OCI-LY3 (cell line): ENCODE measurements around the gene CFAP77.

Experiments
- H2AFZ ChIP-seq: fragments of 200-600, 300-600 bp; shearing (Covaris generic); 2 replicates; pipeline ENCODE4 v1.6.0; 2014; ENCODE audit warnings: antibody characterized with exemption, low read depth, low read length
- H3K27ac ChIP-seq: fragments of 200-600, 300-600 bp; sonication (generic); 2 replicates; pipeline ENCODE4 v1.5.1; 2014; ENCODE audit warnings: mild to moderate bottlenecking, low read length, moderate library complexity, mixed read lengths
- H3K27me3 ChIP-seq: fragments of 200-600, 300-600 bp; sonication (generic); 2 replicates; pipeline ENCODE4 v1.6.1; 2014; ENCODE audit warnings: low read depth, low read length, mixed read lengths
- H3K36me3 ChIP-seq: fragments of 200-600, 300-600 bp; sonication (generic); replicated peaks from 2 replicates; pipeline ENCODE3; 2014; ENCODE audit warnings: low read depth, low read length, mixed read lengths
- H3K4me1 ChIP-seq: fragments of 300-600, 200-600 bp; sonication (generic); 2 replicates; pipeline ENCODE4 v1.6.1; 2014; ENCODE audit warnings: low read length, mixed read lengths
- H3K4me2 ChIP-seq: fragments of 200-600, 300-600 bp; sonication (generic); 2 replicates; pipeline ENCODE4 v1.6.1; 2014; ENCODE audit warnings: low read length, mixed read lengths
- H3K4me3 ChIP-seq: fragments of 300-600, 200-600 bp; sonication (generic); 2 replicates; pipeline ENCODE4 v1.5.1; 2014; ENCODE audit warnings: antibody characterized with exemption, mild to moderate bottlenecking, low read length, moderate library complexity
- H3K79me2 ChIP-seq: fragments of 300-600, 200-600 bp; shearing (Covaris generic); 2 replicates; pipeline ENCODE4 v1.6.1; 2014; ENCODE audit warnings: mild to moderate bottlenecking, low read length, mixed read lengths
- H3K9ac ChIP-seq: fragments of 300-600, 200-600 bp; shearing (Covaris generic); 2 replicates; pipeline ENCODE4 v1.6.0; 2014; ENCODE audit warnings: mild to moderate bottlenecking, low read length, moderate library complexity
- H3K9me3 ChIP-seq: fragments of 200-600, 300-600 bp; shearing (Covaris generic); 2 replicates; pipeline ENCODE4 v1.6.1; 2014; ENCODE audit warnings: low read length, mixed read lengths; ENCODE audit not compliant: insufficient read depth
- H4K20me1 ChIP-seq: fragments of 200-600, 300-600 bp; sonication (generic); 2 replicates; pipeline ENCODE4 v1.6.1; 2016; ENCODE audit warnings: low read length, mixed read lengths; ENCODE audit not compliant: insufficient read depth
- EZH2phosphoT487 ChIP-seq: fragments of 200-600 bp; shearing (Covaris generic); IDR thresholded peaks from 2 replicates; pipeline ENCODE4 v1.6.1; 2018; ENCODE audit warnings: antibody characterized with exemption, mixed run types, low read depth
- TF ChIP-seq, protein P1 (sequence below): fragments of 200-600, 300-600 bp; sonication (generic); IDR thresholded peaks from 2 replicates; pipeline ENCODE4 v1.5.1; 2014; ENCODE audit warnings: antibody characterized with exemption, low read length, low read depth

CFAP77 gene

DNA sequence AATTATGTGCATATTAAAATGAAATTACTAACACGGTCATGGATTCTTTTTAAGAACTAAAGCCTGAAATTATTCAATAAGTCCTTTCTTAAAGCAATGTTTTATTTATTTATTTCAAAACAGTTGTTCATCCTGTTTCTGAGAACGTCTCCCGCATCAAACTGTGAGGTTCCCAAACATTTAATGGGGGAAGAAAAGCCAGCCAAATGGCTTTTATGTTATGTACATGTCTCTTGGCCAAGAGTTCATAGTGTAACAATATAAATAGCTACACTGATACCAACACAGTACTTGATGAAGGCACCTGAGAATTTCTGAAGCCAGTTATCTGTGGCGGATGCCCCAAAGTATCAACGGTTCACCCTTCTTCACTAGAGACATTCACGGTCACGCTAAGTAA is 19.0 kb upstream of the CFAP77 start:
- H3K9me3 ChIP-seq, result no peaks in the 10 kb centered on the region
- H4K20me1 ChIP-seq, result no peaks in the 10 kb centered on the region
- no peaks in the 10 kb centered on the region for H3K27me3 ChIP-seq
- H3K4me2 ChIP-seq, result no peak overlapping the region
- H3K79me2 ChIP-seq, result no peaks in the 10 kb centered on the region
- H3K4me1 ChIP-seq, result no peaks in the 10 kb centered on the region
- no peak overlapping the region for H3K9ac ChIP-seq
- H2AFZ ChIP-seq, result no peak overlapping the region
- H3K27ac ChIP-seq, result no peak overlapping the region
- H3K4me3 ChIP-seq, result no peak overlapping the region
- peaks cover 47% of the 10 kb centered on the region for H3K36me3 ChIP-seq
- no peak for TF ChIP-seq EZH2phosphoT487
- TF ChIP-seq, protein P1, sequence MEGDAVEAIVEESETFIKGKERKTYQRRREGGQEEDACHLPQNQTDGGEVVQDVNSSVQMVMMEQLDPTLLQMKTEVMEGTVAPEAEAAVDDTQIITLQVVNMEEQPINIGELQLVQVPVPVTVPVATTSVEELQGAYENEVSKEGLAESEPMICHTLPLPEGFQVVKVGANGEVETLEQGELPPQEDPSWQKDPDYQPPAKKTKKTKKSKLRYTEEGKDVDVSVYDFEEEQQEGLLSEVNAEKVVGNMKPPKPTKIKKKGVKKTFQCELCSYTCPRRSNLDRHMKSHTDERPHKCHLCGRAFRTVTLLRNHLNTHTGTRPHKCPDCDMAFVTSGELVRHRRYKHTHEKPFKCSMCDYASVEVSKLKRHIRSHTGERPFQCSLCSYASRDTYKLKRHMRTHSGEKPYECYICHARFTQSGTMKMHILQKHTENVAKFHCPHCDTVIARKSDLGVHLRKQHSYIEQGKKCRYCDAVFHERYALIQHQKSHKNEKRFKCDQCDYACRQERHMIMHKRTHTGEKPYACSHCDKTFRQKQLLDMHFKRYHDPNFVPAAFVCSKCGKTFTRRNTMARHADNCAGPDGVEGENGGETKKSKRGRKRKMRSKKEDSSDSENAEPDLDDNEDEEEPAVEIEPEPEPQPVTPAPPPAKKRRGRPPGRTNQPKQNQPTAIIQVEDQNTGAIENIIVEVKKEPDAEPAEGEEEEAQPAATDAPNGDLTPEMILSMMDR, result no peak

DNA sequence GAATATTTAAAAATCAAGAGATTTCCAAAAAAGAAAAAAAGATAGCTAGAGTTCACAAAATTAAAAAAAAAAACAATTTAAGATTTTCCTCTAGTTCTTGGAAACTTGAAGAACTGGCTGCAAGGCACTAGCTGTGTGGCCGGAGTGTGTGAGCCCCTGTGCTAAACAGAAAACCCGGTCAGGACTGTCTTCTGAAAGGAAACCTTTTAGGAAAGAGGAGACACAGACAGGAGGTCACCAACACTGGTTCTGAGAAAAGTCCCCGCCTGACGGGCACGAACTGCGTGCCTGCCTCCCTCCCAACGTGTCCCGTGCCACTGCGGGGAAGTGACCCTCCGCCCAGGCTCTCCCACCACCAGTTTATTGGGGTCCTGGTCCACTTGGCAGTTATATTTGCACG is 18.6 kb upstream of the CFAP77 start:
- H3K4me1 ChIP-seq, result no peaks in the 10 kb centered on the region
- H3K79me2 ChIP-seq, result no peaks in the 10 kb centered on the region
- H3K9me3 ChIP-seq, result no peaks in the 10 kb centered on the region
- no peak overlapping the region for H3K4me2 ChIP-seq
- H3K27me3 ChIP-seq, result no peaks in the 10 kb centered on the region
- no peak overlapping the region for H3K4me3 ChIP-seq
- no peak for TF ChIP-seq EZH2phosphoT487
- TF ChIP-seq, protein P1, result no peak
- H3K27ac ChIP-seq, result no peak overlapping the region
- no peaks in the 10 kb centered on the region for H4K20me1 ChIP-seq
- H2AFZ ChIP-seq, result no peak overlapping the region
- no peak overlapping the region for H3K9ac ChIP-seq
- H3K36me3 ChIP-seq, result peaks cover 44% of the 10 kb centered on the region

DNA sequence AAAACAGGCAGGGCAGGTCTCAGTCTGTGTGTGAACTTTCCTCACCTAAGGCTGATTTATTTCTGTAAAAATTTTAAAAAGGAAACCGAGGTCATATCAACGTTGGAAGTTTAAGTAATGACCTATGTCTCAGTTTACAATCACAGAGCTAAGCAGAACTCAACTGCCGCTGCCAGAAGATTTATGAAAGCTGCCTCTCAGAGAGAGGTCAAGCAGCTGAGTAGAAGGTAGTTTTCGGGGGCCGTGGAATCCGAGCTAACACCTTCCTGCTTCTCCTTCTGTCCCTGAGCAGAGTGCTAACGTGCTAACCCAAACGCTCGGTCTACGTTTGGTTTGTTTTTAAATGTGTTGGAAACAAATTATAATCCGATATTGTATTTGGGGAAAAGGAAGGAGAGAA is 14.5 kb upstream of the CFAP77 start:
- Histone ChIP-seq H3K36me3 (peaks cover 42% of the 10 kb centered on the region), H3K27ac (no peak overlapping the region), H2AFZ (no peak overlapping the region), H3K9me3 (no peaks in the 10 kb centered on the region), H3K4me1 (no peaks in the 10 kb centered on the region), H3K4me2 (no peak overlapping the region), H3K4me3 (no peak overlapping the region), H4K20me1 (no peaks in the 10 kb centered on the region), H3K27me3 (no peaks in the 10 kb centered on the region), H3K79me2 (no peaks in the 10 kb centered on the region), H3K9ac (no peak overlapping the region)
- TF ChIP-seq EZH2phosphoT487, result no peak
- TF ChIP-seq, protein P1, result no peak

DNA sequence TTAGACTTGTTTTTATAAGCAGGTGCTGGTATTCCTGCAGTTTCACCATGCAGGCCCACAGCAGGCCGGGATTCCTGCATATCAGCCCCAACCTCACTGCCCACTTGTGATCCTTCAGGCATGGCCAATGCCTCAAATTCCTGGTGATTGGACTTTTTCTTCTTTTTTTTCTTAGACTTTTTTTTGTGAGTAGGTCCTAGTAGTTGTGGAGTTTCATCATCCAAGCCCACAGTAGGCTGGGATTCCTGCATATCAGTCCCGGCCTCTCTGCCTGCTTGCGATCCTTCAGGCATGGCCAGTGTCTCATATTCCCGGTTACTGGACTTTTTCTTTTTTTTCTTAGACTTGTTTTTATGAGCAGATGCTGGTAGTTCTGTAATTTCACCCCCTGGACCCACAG is 8.2 kb upstream of the CFAP77 start:
- Histone ChIP-seq H3K9ac (no peak overlapping the region), H3K79me2 (peaks cover 22% of the 10 kb centered on the region), H3K4me3 (no peak overlapping the region), H3K36me3 (peaks cover 29% of the 10 kb centered on the region), H2AFZ (no peak overlapping the region), H3K4me2 (no peak overlapping the region), H3K4me1 (peaks cover 8% of the 10 kb centered on the region), H4K20me1 (no peaks in the 10 kb centered on the region), H3K27me3 (no peaks in the 10 kb centered on the region), H3K9me3 (no peaks in the 10 kb centered on the region), H3K27ac (no peak overlapping the region)
- TF ChIP-seq, protein P1, result no peak
- TF ChIP-seq EZH2phosphoT487, result no peak
